Neural progenitor cell (in vitro differentiated cells): Measurements from ENCODE around the gene RTN1. TPM values are rescaled to one million over a fixed set of nuclear protein-coding genes. Genes with fewer than 3 reads are reported as not detected.

Experiments used
- DNase-seq: peaks from one replicate; pipeline ENCODE4 v3.0.0-alpha.2; 2016; ENCODE audit warnings: low spot score
- H2AFZ ChIP-seq: fragments of 200-600 bp; sonication (generic); replicated peaks from 2 replicates; pipeline ENCODE4 v1.6.1; 2016; ENCODE audit warnings: antibody characterized with exemption
- H3F3A ChIP-seq: fragments of 200-600 bp; sonication (generic); 2 replicates; pipeline ENCODE4 v1.6.1; 2016; ENCODE audit warnings: antibody characterized with exemption, low read depth
- H3K27ac ChIP-seq: fragments of 200-600 bp; sonication (generic); 2 replicates; pipeline ENCODE4 v1.5.1; 2016; ENCODE audit warnings: mild to moderate bottlenecking
- H3K27me3 ChIP-seq: fragments of 200-600 bp; sonication (generic); 2 replicates; pipeline ENCODE4 v1.6.1; 2016; ENCODE audit warnings: mild to moderate bottlenecking, moderate library complexity
- H3K36me3 ChIP-seq: fragments of 200-600 bp; sonication (generic); 2 replicates; pipeline ENCODE4 v1.5.1; 2016
- H3K4me1 ChIP-seq: fragments of 200-600 bp; sonication (generic); 2 replicates; pipeline ENCODE4 v1.6.1; 2016; ENCODE audit warnings: mixed run types
- H3K4me2 ChIP-seq: fragments of 200-600 bp; sonication (generic); 2 replicates; pipeline ENCODE4 v1.6.1; 2016
- H3K4me3 ChIP-seq: fragments of 200-600 bp; sonication (generic); 2 replicates; pipeline ENCODE4 v1.5.1; 2016
- H3K79me2 ChIP-seq: fragments of 200-600 bp; sonication (generic); 2 replicates; pipeline ENCODE4 v1.6.1; 2016; ENCODE audit warnings: low read depth
- H3K9ac ChIP-seq: fragments of 200-600 bp; sonication (generic); 2 replicates; pipeline ENCODE4 v1.6.1; 2016
- H3K9me3 ChIP-seq: fragments of 200-600 bp; sonication (generic); 2 replicates; pipeline ENCODE4 v1.5.1; 2016; ENCODE audit warnings: low read depth
- H4K20me1 ChIP-seq: fragments of 200-600 bp; sonication (generic); 2 replicates; pipeline ENCODE4 v1.6.1; 2016; ENCODE audit warnings: low read depth
- H3K27ac Mint-ChIP-seq: 3 replicates; pipeline ENCODE4 v1.8.0; 2021; ENCODE audit warnings: mixed read lengths
- H3K27me3 Mint-ChIP-seq: 2 replicates; pipeline ENCODE4 v1.8.0; 2022; ENCODE audit warnings: low read depth, mild to moderate bottlenecking, inconsistent platforms, moderate library complexity, mixed read lengths; ENCODE audit not compliant: insufficient read depth
- H3K36me3 Mint-ChIP-seq: 3 replicates; pipeline ENCODE4 v1.8.0; 2021; ENCODE audit warnings: mixed read lengths
- H3K4me1 Mint-ChIP-seq: 3 replicates; pipeline ENCODE4 v1.8.0; 2021; ENCODE audit warnings: mixed read lengths
- H3K4me3 Mint-ChIP-seq: 3 replicates; pipeline ENCODE4 v1.8.0; 2021; ENCODE audit warnings: mild to moderate bottlenecking, moderate library complexity, mixed read lengths
- H3K9me3 Mint-ChIP-seq: 3 replicates; pipeline ENCODE4 v1.8.0; 2020; ENCODE audit warnings: mixed read lengths
- CTCF ChIP-seq: fragments of 200-600 bp; sonication (generic); IDR thresholded peaks from 2 replicates; pipeline ENCODE4 v1.5.1; 2017; ENCODE audit warnings: antibody characterized with exemption, mild to moderate bottlenecking
- EZH2 ChIP-seq: fragments of 200-600 bp; sonication (generic); IDR thresholded peaks from 2 replicates; pipeline ENCODE4 v1.6.1; 2017; ENCODE audit warnings: antibody characterized with exemption, mild to moderate bottlenecking, moderate library complexity
- EZH2phosphoT487 ChIP-seq: fragments of 200-600 bp; sonication (generic); IDR thresholded peaks from 2 replicates; pipeline ENCODE4 v1.6.1; 2017; ENCODE audit warnings: antibody characterized with exemption
- total RNA-seq: library from RNA; depleted of rRNA; stranded (reverse); fragments of >200 nt; gene quantifications from 2 replicates; pipeline ENCODE4 v1.2.3, GENCODE V29; 2015; ENCODE audit warnings: low replicate concordance

RTN1 gene
- total RNA-seq, 1 donor from 2014 or later = 7.7 TPM

DNA sequence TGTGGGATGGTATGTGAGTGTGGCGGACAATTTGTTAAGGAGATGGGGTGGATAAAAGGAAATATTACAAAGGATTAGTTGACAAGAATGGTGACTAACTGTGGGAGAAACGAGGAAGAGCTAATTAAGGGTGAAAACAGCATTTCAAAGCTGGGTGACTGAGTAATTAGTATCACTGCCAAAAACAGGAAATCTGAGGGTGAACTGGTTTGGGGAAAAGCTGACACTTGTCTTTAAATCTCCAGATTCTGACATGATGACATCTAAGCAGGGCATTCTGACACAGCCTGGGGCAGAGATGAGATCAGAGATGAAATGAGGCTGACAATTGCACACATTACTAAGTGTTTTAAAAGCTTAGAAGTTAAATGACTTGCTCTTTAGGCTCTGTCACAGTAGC, 251.5 kb downstream of the RTN1 start:
- peaks cover 7% of the 10 kb centered on the region for H3K36me3 ChIP-seq
- H3K4me1 ChIP-seq = no peaks in the 10 kb centered on the region
- TF ChIP-seq EZH2 (no peak), EZH2phosphoT487 (no peak), CTCF (no peak)
- no peak overlapping the region for H2AFZ ChIP-seq
- no peaks in the 10 kb centered on the region for H4K20me1 ChIP-seq
- no peaks in the 10 kb centered on the region for H3F3A ChIP-seq
- H3K79me2 ChIP-seq = no peaks in the 10 kb centered on the region
- DNase-seq = no peak
- H3K27me3 Mint-ChIP-seq = no peaks in the 10 kb centered on the region
- no peaks in the 10 kb centered on the region for H3K27me3 ChIP-seq
- H3K27ac ChIP-seq = no peak overlapping the region
- no peak overlapping the region for H3K4me3 ChIP-seq
- no peaks in the 10 kb centered on the region for H3K4me1 Mint-ChIP-seq
- H3K4me2 ChIP-seq = no peak overlapping the region
- no peak overlapping the region for H3K27ac Mint-ChIP-seq
- H3K9me3 ChIP-seq = peaks cover 17% of the 10 kb centered on the region
- peaks cover 4% of the 10 kb centered on the region for H3K9me3 Mint-ChIP-seq
- no peak overlapping the region for H3K9ac ChIP-seq
- no peak overlapping the region for H3K4me3 Mint-ChIP-seq
- H3K36me3 Mint-ChIP-seq = peaks cover 2% of the 10 kb centered on the region

GRCh38 chr14:59601056-59601455, 269.5 kb downstream of the RTN1 start:
- H3K27me3 Mint-ChIP-seq = no peaks in the 10 kb centered on the region
- no peak for DNase-seq
- no peaks in the 10 kb centered on the region for H3K9me3 Mint-ChIP-seq
- Histone ChIP-seq H3K27me3 (no peaks in the 10 kb centered on the region), H3K9ac (no peak overlapping the region), H4K20me1 (no peaks in the 10 kb centered on the region), H3K36me3 (no peaks in the 10 kb centered on the region), H3K4me3 (no peak overlapping the region), H3K4me2 (no peak overlapping the region), H3K4me1 (no peaks in the 10 kb centered on the region), H3K79me2 (no peaks in the 10 kb centered on the region), H3K27ac (no peak overlapping the region), H3K9me3 (no peaks in the 10 kb centered on the region), H3F3A (no peaks in the 10 kb centered on the region), H2AFZ (no peak overlapping the region)
- H3K4me3 Mint-ChIP-seq = no peak overlapping the region
- H3K36me3 Mint-ChIP-seq = no peaks in the 10 kb centered on the region
- TF ChIP-seq EZH2 (no peak), EZH2phosphoT487 (no peak), CTCF (no peak)
- H3K4me1 Mint-ChIP-seq = no peaks in the 10 kb centered on the region
- H3K27ac Mint-ChIP-seq = no peak overlapping the region

- TF ChIP-seq CTCF (no peak), EZH2phosphoT487 (no peak), EZH2 (no peak)
- Histone ChIP-seq H4K20me1 (no peaks in the 10 kb centered on the region), H2AFZ (no peak overlapping the region), H3K27me3 (no peaks in the 10 kb centered on the region), H3K27ac (no peak overlapping the region), H3K9ac (no peak overlapping the region), H3K9me3 (no peaks in the 10 kb centered on the region), H3K36me3 (no peaks in the 10 kb centered on the region), H3K4me2 (no peak overlapping the region), H3F3A (no peaks in the 10 kb centered on the region), H3K79me2 (no peaks in the 10 kb centered on the region), H3K4me3 (no peak overlapping the region), H3K4me1 (no peaks in the 10 kb centered on the region)
- DNase-seq = no peak
- Mint-ChIP-seq H3K4me3 (no peak overlapping the region), H3K27me3 (no peaks in the 10 kb centered on the region), H3K9me3 (no peaks in the 10 kb centered on the region), H3K36me3 (no peaks in the 10 kb centered on the region), H3K27ac (no peak overlapping the region), H3K4me1 (no peaks in the 10 kb centered on the region)
Observed at GRCh38 chr14:59600211-59600945, 270.2 kb downstream of the RTN1 start.
